K562 (cell line): ENCODE measurements around the gene DNAJC15. TPM values are rescaled to one million over a fixed set of nuclear protein-coding genes. Genes with fewer than 3 reads are reported as not detected.

Source experiments
- ATAC-seq: fragments of 200-7000 bp; cut with Tn5 transposase; 3 replicates; pipeline ENCODE4 v1.9.1; 2020; ENCODE audit warnings: moderate library complexity
- BruUV-seq: library from RNA; stranded (reverse); fragments of 400-500 nt; replicated peaks from 2 replicates; lab custom pipeline; 2021; lab: Mats Ljungman, UMichigan
- CTCF ChIA-PET: fragments of 300-600 bp; formaldehyde crosslinking; extraction: SDS; loops from one replicate; lab custom pipeline; 2021; ENCODE audit warnings: low intra/inter-chr PET ratio; lab: Yijun Ruan, JAX
- POLR2A ChIA-PET: fragments of 300-600, 350-650 bp; sonication (Branson Sonifier 250); formaldehyde crosslinking; extraction: SDS; loops from one replicate; lab custom pipeline; 2021; ENCODE audit warnings: antibody characterized with exemption, inconsistent platforms; lab: Yijun Ruan, JAX
- DNase-seq, 4 experiments: peaks; one replicate each; pipeline versions ENCODE4 v3.0.0 to v3.0.0-alpha.2; 2011 to 2018; ENCODE audit warnings: low spot score in 3 of 4, mixed read lengths in 3 of 4; ENCODE audit errors: extremely low read depth in 1 of 4
- FAIRE-seq: peaks from 2 replicates; lab custom pipeline; 2011; peaks lifted over from hg19 to GRCh38; lab: Jason Lieb, UNC
- H2AFZ ChIP-seq: 2 replicates; pipeline ENCODE4 v1.6.0; 2011; ENCODE audit warnings: low read depth, low read length, control low read depth, inconsistent platforms
- H3K27ac ChIP-seq: fragments of 200-600 bp; 3 replicates; pipeline ENCODE4 v1.8.0; 2011; ENCODE audit warnings: low read depth, mild to moderate bottlenecking, control low read depth, inconsistent platforms, low read length, moderate library complexity, mixed read lengths; ENCODE audit errors: extremely low read depth
- H3K27me3 ChIP-seq, 2 experiments: fragments of 300-600 bp in 1 of 2; 2 replicates in 1 of 2; 3 replicates in 1 of 2; pipeline versions ENCODE4 v1.6.0 to v1.8.0; 2011; ENCODE audit warnings: inconsistent platforms in 2 of 2, low read length in 2 of 2, mild to moderate bottlenecking in 1 of 2, mixed read lengths in 1 of 2, moderate library complexity in 1 of 2; ENCODE audit not compliant: control insufficient read depth in 2 of 2, insufficient read depth in 2 of 2
- H3K36me3 ChIP-seq: fragments of 300-600 bp; 3 replicates; pipeline ENCODE4 v1.8.0; 2011; ENCODE audit warnings: mild to moderate bottlenecking, low read length, inconsistent platforms; ENCODE audit not compliant: control insufficient read depth, insufficient read depth
- H3K4me1 ChIP-seq, 2 experiments: fragments of 200-600 bp in 1 of 2; replicated peaks in 1 of 2; 2 replicates in 1 of 2; 3 replicates in 1 of 2; pipeline versions ENCODE4 v1.5.1 to v1.8.0; 2011; ENCODE audit warnings: inconsistent platforms in 2 of 2, low read length in 2 of 2, mild to moderate bottlenecking in 1 of 2, mixed read lengths in 1 of 2, moderate library complexity in 1 of 2; ENCODE audit not compliant: control insufficient read depth in 2 of 2, insufficient read depth in 2 of 2
- H3K4me2 ChIP-seq: 2 replicates; pipeline ENCODE4 v1.6.1; 2011; ENCODE audit warnings: low read length, control low read depth, inconsistent platforms, mixed read lengths; ENCODE audit not compliant: insufficient read depth
- H3K4me3 ChIP-seq: fragments of 200-600 bp; sonication (generic), shearing (Covaris generic); 2 replicates; pipeline ENCODE4 v1.5.1; 2016; ENCODE audit warnings: control low read depth, inconsistent platforms
- H3K79me2 ChIP-seq: fragments of 200-600 bp; 3 replicates; pipeline ENCODE4 v1.8.0; 2011; ENCODE audit warnings: low read length, inconsistent platforms; ENCODE audit not compliant: control insufficient read depth, insufficient read depth
- H3K9ac ChIP-seq, 2 experiments: 2 replicates each; pipeline versions ENCODE4 v1.6.0 to v1.6.1; 2011; ENCODE audit warnings: low read depth in 2 of 2, low read length in 2 of 2, control low read depth in 1 of 2, inconsistent platforms in 1 of 2, mild to moderate bottlenecking in 1 of 2, mixed read lengths in 1 of 2; ENCODE audit not compliant: insufficient read depth in 1 of 2
- H3K9me1 ChIP-seq: one replicate; pipeline ENCODE4 v1.6.0; 2011; ENCODE audit warnings: inconsistent platforms, mild to moderate bottlenecking, low read length, moderate library complexity; ENCODE audit not compliant: control insufficient read depth, insufficient read depth
- H3K9me3 ChIP-seq: replicated peaks from 2 replicates; pipeline ENCODE4 v1.5.1; 2011; ENCODE audit warnings: low read depth, low read length, inconsistent platforms; ENCODE audit not compliant: control insufficient read depth, insufficient read depth
- H4K20me1 ChIP-seq: replicated peaks from 2 replicates; pipeline ENCODE4 v1.6.1; 2011; ENCODE audit warnings: low read length, inconsistent platforms, mixed read lengths; ENCODE audit not compliant: control insufficient read depth, insufficient read depth
- MAFF ChIP-seq: IDR thresholded peaks from 2 replicates; pipeline ENCODE4 v1.6.1; 2012; ENCODE audit warnings: low read length, improper control_type of control experiment
- NFIC ChIP-seq: fragments of 450-650 bp; IDR thresholded peaks from 2 replicates; pipeline ENCODE4 v1.6.1; 2017; ENCODE audit warnings: mild to moderate bottlenecking, inconsistent platforms
- ZHX1 ChIP-seq: fragments of 150-350 bp; conservative IDR thresholded peaks from 2 replicates; pipeline ENCODE4 v1.6.1; 2014; ENCODE audit warnings: low read length
- WGBS: fragments of 100-300 bp; shearing (Covaris generic); methylation state at CpG from one replicate; pipeline ENCODE4 v1.1.6; 2016; ENCODE audit warnings: low coverage, mixed read lengths; ENCODE audit not compliant: insufficient coverage; ENCODE audit errors: missing lambda C conversion rate; 5-methylcytosine and 5-hydroxymethylcytosine counted together
- in situ Hi-C: fragments of 300-500 bp; cut with MboI; formaldehyde crosslinking; loops from 4 replicates; pipeline ENCODE4 v1.15.0; 2018; ENCODE audit warnings: inconsistent platforms, mixed read lengths
- intact Hi-C: fragments of 100-400 bp; cut with micrococcal nuclease; formaldehyde crosslinking; loops from 2 replicates; pipeline ENCODE4 v1.14.2; 2022
- polyA plus RNA-seq, 8 experiments: library from polyadenylated mRNA; depleted of rRNA in 4 of 8; stranded (reverse) in 5 of 8; unstranded in 3 of 8; fragments of >200 nt; fragmentation: Nextera tagmentation in 2 of 8; fragmentation: Illumina TruSeq in 1 of 8; extraction: Ambion mirVana in 2 of 8; extraction: Trizol in 1 of 8; gene quantifications; 2 replicates each; pipeline versions ENCODE4 v1.2.1 to v1.2.3, GENCODE V29; 2011 to 2014; ENCODE audit warnings: inconsistent platforms in 1 of 8, missing spikeins in 1 of 8
- total RNA-seq, 7 experiments: library from RNA; depleted of rRNA in 6 of 7; stranded (reverse); fragments of >200 nt in 6 of 7; fragmentation: Illumina TruSeq in 2 of 7; extraction: Trizol in 2 of 7; gene quantifications; 2 replicates each; pipeline versions ENCODE4 v1.2.1 to v1.2.3, GENCODE V29; 2011 to 2021; ENCODE audit warnings: low replicate concordance in 1 of 7

DNAJC15 gene
- total and polyA plus RNA-seq, 9 of the 15 experiments (the other 6 are each of a cell fraction or from before 2014, with no cell fraction given) = 0.47 to 3.8 (median 1.0) TPM

- Histone ChIP-seq H3K4me2 (no peak overlapping the region), H3K27ac (no peak overlapping the region), H3K9ac (no peak overlapping the region), H3K4me1 (peaks cover 0 to 5% of the 10 kb centered on the region in 2 experiments; a peak in 2 of 5 replicates), H3K79me2 (no peaks in the 10 kb centered on the region), H3K9me1 (no peaks in the 10 kb centered on the region), H4K20me1 (no peaks in the 10 kb centered on the region), H2AFZ (no peak overlapping the region), H3K9me3 (no peaks in the 10 kb centered on the region), H3K36me3 (no peaks in the 10 kb centered on the region), H3K27me3 (peaks cover 0 to 7% of the 10 kb centered on the region in 2 experiments; a peak in 2 of 5 replicates), H3K4me3 (no peak overlapping the region)
- ChIA-PET POLR2A (interaction anchor here (0.8 kb wide), 1 partner anchor 78 kb away, joined by 3 read pairs; no protein-coding TSS in a partner anchor), CTCF (no interaction called here)
- no TSS peak for BruUV-seq
- TF ChIP-seq ZHX1 = no peak
- 0 out of 2 replicates have a peak, but pooled peaks have one; percentile 7 for TF ChIP-seq NFIC
- no peak for TF ChIP-seq MAFF
- FAIRE-seq (no peak), DNase-seq (no peak), ATAC-seq (no peak)
- intact Hi-C loops = no loop called here
- in situ Hi-C loops = no loop called here
- 10% methylated on average over 6 of the region's 11 CpGs for WGBS
Observed at GRCh38 chr13:43021926-43022670, 1.3 kb upstream of the DNAJC15 start.
